ENCODE results near the gene PTBP3. TPM values are rescaled to one million over a fixed set of nuclear protein-coding genes. Genes with fewer than 3 reads are reported as not detected.
"Not testable (repeated sequence)": the region's sequence is repeated elsewhere in the genome, so short reads cannot be mapped to it uniquely, and the experiment has no call there.

Gene PTBP3
- total RNA-seq, 1 donor from 2014 or later, result 108 TPM

- Histone ChIP-seq H3K4me3 (ENCODE audit: insufficient read depth, low read depth, low read length) (no peak overlapping the region), H3K9me3 (ENCODE audit: insufficient read depth, low read depth, low read length) (no peaks in the 10 kb centered on the region), H3K27me3 (ENCODE audit: insufficient read depth, low read length) (no peaks in the 10 kb centered on the region), H3K4me1 (ENCODE audit: insufficient read depth, low read length) (no peaks in the 10 kb centered on the region), H3K79me2 (ENCODE audit: insufficient read depth, low read length) (peaks cover 40% of the 10 kb centered on the region), H4K20me1 (ENCODE audit: insufficient read depth, low read length) (peaks cover 34% of the 10 kb centered on the region), H3K27ac (ENCODE audit: low read depth, low read length) (no peak overlapping the region), H3K4me2 (ENCODE audit: low read length) (no peak overlapping the region), H3K9ac (ENCODE audit: low read length) (no peak overlapping the region), H3K36me3 (ENCODE audit: insufficient read depth, low read length) (peaks cover 2% of the 10 kb centered on the region), H2AFZ (ENCODE audit: low read depth, low read length) (no peak overlapping the region)
- Mint-ChIP-seq H3K36me3 (ENCODE audit: low read depth, unreplicated experiment) (no peaks in the 10 kb centered on the region), H3K4me3 (ENCODE audit: unreplicated experiment) (no peak overlapping the region), H3K4me1 (ENCODE audit: low read depth, unreplicated experiment) (peaks cover 1% of the 10 kb centered on the region), H3K27me3 (ENCODE audit: low read depth, unreplicated experiment) (no peaks in the 10 kb centered on the region), H3K27ac (ENCODE audit: unreplicated experiment) (no peak overlapping the region), H3K9me3 (ENCODE audit: unreplicated experiment) (no peaks in the 10 kb centered on the region)
- no peak for FAIRE-seq
- TF ChIP-seq EZH2 (IDR thresholded peaks at IDR 0.05; ENCODE audit: insufficient read depth, low read length) (no peak), CTCF (IDR thresholded peaks at IDR 0.05; ENCODE audit: insufficient read depth, low read depth, low read length) (no peak)
- no peak for DNase-seq (ENCODE audit: low read depth)
Measured at GRCh38 chr9:112268413-112268812, 65.0 kb downstream of the PTBP3 start.

GRCh38 chr9:112267086-112267485 is 66.3 kb downstream of the PTBP3 start:
- H2AFZ ChIP-seq (ENCODE audit: low read depth, low read length); H3K27ac ChIP-seq (ENCODE audit: low read depth, low read length); H3K4me3 Mint-ChIP-seq (ENCODE audit: unreplicated experiment); H3K4me2 ChIP-seq (ENCODE audit: low read length); H3K4me1 ChIP-seq (ENCODE audit: insufficient read depth, low read length); H3K36me3 ChIP-seq (ENCODE audit: insufficient read depth, low read length); FAIRE-seq; H3K9me3 ChIP-seq (ENCODE audit: insufficient read depth, low read depth, low read length); H3K27me3 Mint-ChIP-seq (ENCODE audit: low read depth, unreplicated experiment); H3K4me1 Mint-ChIP-seq (ENCODE audit: low read depth, unreplicated experiment); H3K9ac ChIP-seq (ENCODE audit: low read length); H3K9me3 Mint-ChIP-seq (ENCODE audit: unreplicated experiment); H3K36me3 Mint-ChIP-seq (ENCODE audit: low read depth, unreplicated experiment); H3K27me3 ChIP-seq (ENCODE audit: insufficient read depth, low read length); DNase-seq (ENCODE audit: low read depth); H3K4me3 ChIP-seq (ENCODE audit: insufficient read depth, low read depth, low read length); H3K27ac Mint-ChIP-seq (ENCODE audit: unreplicated experiment): not testable (repeated sequence)
- Histone ChIP-seq H3K79me2 (ENCODE audit: insufficient read depth, low read length) (peaks cover 34% of the 10 kb centered on the region), H4K20me1 (ENCODE audit: insufficient read depth, low read length) (peaks cover 29% of the 10 kb centered on the region)

GRCh38 chr9:112265391-112265790 is 68.0 kb downstream of the PTBP3 start:
- no peaks in the 10 kb centered on the region for H3K4me1 Mint-ChIP-seq (ENCODE audit: low read depth, unreplicated experiment)
- Histone ChIP-seq H3K27me3 (ENCODE audit: insufficient read depth, low read length) (no peaks in the 10 kb centered on the region), H3K27ac (ENCODE audit: low read depth, low read length) (no peak overlapping the region), H3K4me2 (ENCODE audit: low read length) (no peak overlapping the region), H3K4me1 (ENCODE audit: insufficient read depth, low read length) (no peaks in the 10 kb centered on the region), H4K20me1 (ENCODE audit: insufficient read depth, low read length) (peaks cover 25% of the 10 kb centered on the region), H3K9me3 (ENCODE audit: insufficient read depth, low read depth, low read length) (no peaks in the 10 kb centered on the region), H3K9ac (ENCODE audit: low read length) (no peak overlapping the region), H3K36me3 (ENCODE audit: insufficient read depth, low read length) (peaks cover 2% of the 10 kb centered on the region), H3K4me3 (ENCODE audit: insufficient read depth, low read depth, low read length) (no peak overlapping the region), H2AFZ (ENCODE audit: low read depth, low read length) (no peak overlapping the region), H3K79me2 (ENCODE audit: insufficient read depth, low read length) (peaks cover 21% of the 10 kb centered on the region)
- no peak overlapping the region for H3K27ac Mint-ChIP-seq (ENCODE audit: unreplicated experiment)
- H3K4me3 Mint-ChIP-seq (ENCODE audit: unreplicated experiment), result no peak overlapping the region
- FAIRE-seq (no peak), DNase-seq (ENCODE audit: low read depth) (no peak)
- no peaks in the 10 kb centered on the region for H3K9me3 Mint-ChIP-seq (ENCODE audit: unreplicated experiment)
- H3K27me3 Mint-ChIP-seq (ENCODE audit: low read depth, unreplicated experiment), result no peaks in the 10 kb centered on the region
- peaks cover 4% of the 10 kb centered on the region for H3K36me3 Mint-ChIP-seq (ENCODE audit: low read depth, unreplicated experiment)
- TF ChIP-seq EZH2 (IDR thresholded peaks at IDR 0.05; ENCODE audit: insufficient read depth, low read length) (no peak), CTCF (IDR thresholded peaks at IDR 0.05; ENCODE audit: insufficient read depth, low read depth, low read length) (no peak)

Measured in astrocyte (in vitro differentiated cells and primary cell).